ENCODE results near the gene ARSB. TPM values are rescaled to one million over a fixed set of nuclear protein-coding genes. Genes with fewer than 3 reads are reported as not detected.

Gene ARSB
- total and polyA plus RNA-seq, 2 experiments from 2014 or later = 16.0 to 25.5 TPM

- H3K36me3 ChIP-seq = no peaks in the 10 kb centered on the region
Observed at GRCh38 chr5:78837836-78838235, 147.3 kb downstream of the ARSB start.

GRCh38 chr5:78835176-78835575 lies 149.9 kb downstream of the ARSB start:
- H3K4me1 ChIP-seq (ENCODE audit: low read depth) = no peaks in the 10 kb centered on the region
- no peaks in the 10 kb centered on the region for H3K27me3 ChIP-seq
- no peak for DNase-seq (ENCODE audit: low read depth in 1 of 2, low spot score in 1 of 2)
- H3K36me3 ChIP-seq = no peaks in the 10 kb centered on the region
- H3K27ac ChIP-seq = no peak overlapping the region
- no peaks in the 10 kb centered on the region for H3K9me3 ChIP-seq (ENCODE audit: low read depth)
- TF ChIP-seq CTCF (IDR thresholded peaks at IDR 0.05; ENCODE audit: low read depth, low read length) = no peak
- H3K4me3 ChIP-seq = no peak overlapping the region

More at GRCh38 chr5:78837836-78838235, 147.3 kb downstream of the ARSB start:
- no peaks in the 10 kb centered on the region for H3K9me3 ChIP-seq (ENCODE audit: low read depth)
- no peak overlapping the region for H3K27ac ChIP-seq
- H3K4me1 ChIP-seq (ENCODE audit: low read depth) = no peaks in the 10 kb centered on the region
- no peak overlapping the region for H3K4me3 ChIP-seq
- no peaks in the 10 kb centered on the region for H3K27me3 ChIP-seq
- DNase-seq (ENCODE audit: low read depth in 1 of 2, low spot score in 1 of 2) = no peak
- no peak for TF ChIP-seq CTCF (IDR thresholded peaks at IDR 0.05; ENCODE audit: low read depth, low read length)

- no peak for DNase-seq (ENCODE audit: low read depth in 1 of 2, low spot score in 1 of 2)
- no peaks in the 10 kb centered on the region for H3K27me3 ChIP-seq
- H3K4me3 ChIP-seq = no peak overlapping the region
- H3K36me3 ChIP-seq = no peaks in the 10 kb centered on the region
- no peaks in the 10 kb centered on the region for H3K4me1 ChIP-seq (ENCODE audit: low read depth)
- no peak for TF ChIP-seq CTCF (IDR thresholded peaks at IDR 0.05; ENCODE audit: low read depth, low read length)
- H3K27ac ChIP-seq = no peak overlapping the region
- H3K9me3 ChIP-seq (ENCODE audit: low read depth) = no peaks in the 10 kb centered on the region
Observed at GRCh38 chr5:78833284-78833683, 151.8 kb downstream of the ARSB start.

- Histone ChIP-seq H3K4me3 (no peak overlapping the region), H3K27me3 (no peaks in the 10 kb centered on the region), H3K4me1 (ENCODE audit: low read depth) (no peaks in the 10 kb centered on the region), H3K9me3 (ENCODE audit: low read depth) (no peaks in the 10 kb centered on the region), H3K36me3 (no peaks in the 10 kb centered on the region), H3K27ac (no peak overlapping the region)
- DNase-seq (ENCODE audit: low read depth in 1 of 2, low spot score in 1 of 2) = no peak
- no peak for TF ChIP-seq CTCF (IDR thresholded peaks at IDR 0.05; ENCODE audit: low read depth, low read length)
Observed at GRCh38 chr5:78830528-78831046, 154.5 kb downstream of the ARSB start.

GRCh38 chr5:78829811-78830527 lies 155.1 kb downstream of the ARSB start:
- Histone ChIP-seq H3K9me3 (ENCODE audit: low read depth) (no peaks in the 10 kb centered on the region), H3K4me3 (no peak overlapping the region), H3K4me1 (ENCODE audit: low read depth) (no peaks in the 10 kb centered on the region), H3K36me3 (no peaks in the 10 kb centered on the region), H3K27ac (no peak overlapping the region), H3K27me3 (no peaks in the 10 kb centered on the region)
- no peak for TF ChIP-seq CTCF (IDR thresholded peaks at IDR 0.05; ENCODE audit: low read depth, low read length)
- peak in 1 of 2 donors; percentile 43 for DNase-seq (ENCODE audit: low read depth in 1 of 2, low spot score in 1 of 2)
